Esophagus mucosa (tissue), 1 donor: ENCODE results near the gene C1QL1. TPM values are rescaled to one million over a fixed set of nuclear protein-coding genes. Genes with fewer than 3 reads are reported as not detected.
"Not testable (repeated sequence)": the region's sequence is repeated elsewhere in the genome, so short reads cannot be mapped to it uniquely, and the experiment has no call there.

Experiments
- ATAC-seq: fragments of 200-7000 bp; cut with Tn5 transposase; one replicate; pipeline ENCODE4 v1.9.1; 2020
- total RNA-seq: library from RNA; stranded (reverse); gene quantifications from one replicate; pipeline ENCODE4 v1.2.4, GENCODE V29; 2023
- donor health status: DM: yes; HTN: yes; CAD: no.

The C1QL1 gene
- total RNA-seq, 1 donor from 2014 or later = 0.12 TPM

- ATAC-seq = no peak
These were observed 8.1 kb downstream of the C1QL1 start for GRCh38 chr17:44959821-44960531.

- ATAC-seq = no peak
These were observed 10.8 kb downstream of the C1QL1 start for GRCh38 chr17:44956998-44957981.

GRCh38 chr17:44955674-44956425 lies 12.3 kb downstream of the C1QL1 start:
- ATAC-seq = no peak

GRCh38 chr17:44952946-44953475 lies 15.1 kb downstream of the C1QL1 start:
- no peak for ATAC-seq

GRCh38 chr17:44948315-44948795 lies 19.7 kb downstream of the C1QL1 start:
- no peak for ATAC-seq

GRCh38 chr17:44947461-44948314 lies 20.4 kb downstream of the C1QL1 start, which contains the start of gene KIF18B:
Gene KIF18B, minus strand, starts transcription at chr17:44947773. Its CDS starts 11,429 bp downstream, at chr17:44936344.
- ATAC-seq = peak; percentile 98

GRCh38 chr17:44945652-44946051 lies 22.5 kb downstream of the C1QL1 start:
- not testable (repeated sequence) for ATAC-seq

- no peak for ATAC-seq
These were observed 25.6 kb downstream of the C1QL1 start for GRCh38 chr17:44942456-44942855.

- peak; percentile 15 for ATAC-seq
These were observed 26.3 kb downstream of the C1QL1 start for GRCh38 chr17:44941712-44942331.

GRCh38 chr17:44940768-44941167 lies 27.3 kb downstream of the C1QL1 start:
- no peak for ATAC-seq

GRCh38 chr17:44940317-44940716 lies 27.8 kb downstream of the C1QL1 start:
- no peak for ATAC-seq

- no peak for ATAC-seq
These were observed 33.0 kb downstream of the C1QL1 start for GRCh38 chr17:44935116-44935515.

GRCh38 chr17:44934745-44935105 lies 33.4 kb downstream of the C1QL1 start:
- no peak for ATAC-seq

- ATAC-seq = peak; percentile 12
These were observed 34.0 kb downstream of the C1QL1 start for GRCh38 chr17:44933824-44934744.

- ATAC-seq = no peak
These were observed 35.4 kb downstream of the C1QL1 start for GRCh38 chr17:44932787-44933097.

- ATAC-seq = no peak
These were observed 35.9 kb downstream of the C1QL1 start for GRCh38 chr17:44932096-44932786.

GRCh38 chr17:44931376-44931775 lies 36.7 kb downstream of the C1QL1 start:
- ATAC-seq = no peak

GRCh38 chr17:44930667-44931066 lies 37.4 kb downstream of the C1QL1 start:
- no peak for ATAC-seq
